ENCODE measurements around the gene SYPL2.

- TF ChIP-seq CTCF (IDR thresholded peaks at IDR 0.05; ENCODE audit: extremely low read depth in 1 of 2, insufficient read depth in 1 of 2, low read depth in 1 of 2, low read length in 2 of 2) = no peak
- no peak for TF ChIP-seq POLR2A (IDR thresholded peaks at IDR 0.05; ENCODE audit: low read depth, low read length)
- TF ChIP-seq, protein P1, sequence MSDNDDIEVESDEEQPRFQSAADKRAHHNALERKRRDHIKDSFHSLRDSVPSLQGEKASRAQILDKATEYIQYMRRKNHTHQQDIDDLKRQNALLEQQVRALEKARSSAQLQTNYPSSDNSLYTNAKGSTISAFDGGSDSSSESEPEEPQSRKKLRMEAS (IDR thresholded peaks at IDR 0.05; ENCODE audit: insufficient read depth, insufficient read length) = no peak
- TF ChIP-seq POLR2AphosphoS5 (IDR thresholded peaks at IDR 0.05; ENCODE audit: insufficient read depth, low read depth, low read length) = no peak
- no peak for TF ChIP-seq FOS (IDR thresholded peaks at IDR 0.05; ENCODE audit: borderline replicate concordance, insufficient read depth, low read length)
Measured at GRCh38 chr1:109500941-109501381, 34.6 kb downstream of the SYPL2 start.
